Stomach (tissue), 4 donors: ENCODE data around the gene TEX13C.

Source experiments
- CTCF ChIP-seq, 7 experiments: fragments of 450-650 bp in 4 of 7; fragments of 200-600 bp in 3 of 7; sonication (generic) in 3 of 7; IDR thresholded peaks; one replicate each; pipeline ENCODE4 v1.5.1; 2016 to 2019; ENCODE audit warnings: antibody characterized with exemption in 7 of 7, control low read depth in 2 of 7, mild to moderate bottlenecking in 1 of 7
- POLR2AphosphoS5 ChIP-seq, 3 donors: sonication (generic); formaldehyde crosslinking; IDR thresholded peaks; one replicate each; pipeline ENCODE4 v1.6.1; 2016; ENCODE audit warnings: antibody characterized with exemption in 3 of 3

- TF ChIP-seq CTCF (IDR thresholded peaks at IDR 0.05) (no peak), POLR2AphosphoS5 (IDR thresholded peaks at IDR 0.05) (no peak)
Measured at GRCh38 chrX:125374169-125374568, 54.5 kb downstream of the TEX13C start.
